Memory B cell (primary cell): ENCODE measurements around the gene NOLC1.

Experiments
- ATAC-seq: fragments of 150-1000 bp; cut with Tn5 transposase; 2 replicates; pipeline ENCODE4 v1.10.0; 2021; ENCODE audit warnings: low read depth, mild to moderate bottlenecking, moderate library complexity
- DNase-seq, 2 donors: peaks; one replicate each; pipeline ENCODE4 v3.0.0; 2022; ENCODE audit warnings: low spot score in 2 of 2
- H3K27ac Mint-ChIP-seq: one replicate; pipeline ENCODE4 v1.8.0; 2022; ENCODE audit warnings: mild to moderate bottlenecking, moderate library complexity, mixed read lengths
- H3K27me3 Mint-ChIP-seq: one replicate; pipeline ENCODE4 v1.8.0; 2022; ENCODE audit warnings: mixed read lengths
- H3K36me3 Mint-ChIP-seq: one replicate; pipeline ENCODE4 v1.8.0; 2022; ENCODE audit warnings: mild to moderate bottlenecking, mixed read lengths
- H3K4me1 Mint-ChIP-seq: one replicate; pipeline ENCODE4 v1.8.0; 2022; ENCODE audit warnings: mixed read lengths
- H3K4me3 Mint-ChIP-seq: one replicate; pipeline ENCODE4 v1.8.0; 2022; ENCODE audit warnings: mild to moderate bottlenecking, moderate library complexity, mixed read lengths
- H3K9me3 Mint-ChIP-seq: one replicate; pipeline ENCODE4 v1.8.0; 2022; ENCODE audit warnings: mixed read lengths

Gene NOLC1

DNA sequence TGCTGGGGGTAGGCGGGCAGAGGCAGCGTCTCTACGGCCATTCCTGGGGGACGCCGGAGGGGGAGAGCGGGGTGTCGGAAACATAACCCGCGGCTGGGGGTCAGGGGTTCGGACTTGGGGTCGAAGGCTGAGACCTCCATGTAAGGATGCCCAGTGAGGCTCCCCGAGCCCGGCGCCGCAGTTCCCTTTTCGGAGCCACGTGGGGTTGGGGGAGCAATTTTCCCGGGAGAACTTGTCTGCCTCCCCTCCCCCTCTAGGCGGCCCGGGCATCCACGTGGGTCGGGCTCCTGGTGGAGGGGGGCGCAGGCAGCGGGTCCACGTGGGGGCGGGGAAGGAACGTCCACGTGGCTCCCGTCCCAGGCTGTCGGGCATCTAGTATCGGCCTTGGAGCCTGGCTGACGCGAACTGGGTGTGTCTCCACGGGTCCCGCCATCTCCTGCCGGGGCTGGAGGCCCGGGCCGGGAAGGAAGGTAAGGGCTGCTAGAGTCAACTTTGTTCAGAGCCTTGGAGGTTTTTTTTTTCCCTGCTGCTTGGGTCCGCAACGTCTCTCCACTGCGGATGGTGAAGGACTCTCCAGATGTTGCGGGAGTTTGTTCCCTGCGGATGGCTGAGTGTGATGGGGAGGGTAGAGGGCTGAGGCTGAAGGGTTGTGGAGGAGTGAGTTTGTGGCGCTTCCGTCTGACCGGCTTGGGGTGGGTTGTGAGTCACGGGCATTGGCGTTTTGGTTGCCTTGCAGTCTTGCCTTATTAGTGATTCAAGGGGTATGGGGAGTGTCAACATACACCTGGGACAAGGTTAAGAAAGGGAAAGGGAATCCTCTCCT lies 18.6 kb upstream of the NOLC1 start:
- Mint-ChIP-seq H3K9me3 (no peaks in the 10 kb centered on the region), H3K27ac (peak overlapping the region; percentile 93), H3K36me3 (no peaks in the 10 kb centered on the region), H3K27me3 (no peaks in the 10 kb centered on the region), H3K4me3 (peak overlapping the region; percentile 89), H3K4me1 (peaks cover 28% of the 10 kb centered on the region)
- no peak for ATAC-seq
- DNase-seq: no peak

DNA sequence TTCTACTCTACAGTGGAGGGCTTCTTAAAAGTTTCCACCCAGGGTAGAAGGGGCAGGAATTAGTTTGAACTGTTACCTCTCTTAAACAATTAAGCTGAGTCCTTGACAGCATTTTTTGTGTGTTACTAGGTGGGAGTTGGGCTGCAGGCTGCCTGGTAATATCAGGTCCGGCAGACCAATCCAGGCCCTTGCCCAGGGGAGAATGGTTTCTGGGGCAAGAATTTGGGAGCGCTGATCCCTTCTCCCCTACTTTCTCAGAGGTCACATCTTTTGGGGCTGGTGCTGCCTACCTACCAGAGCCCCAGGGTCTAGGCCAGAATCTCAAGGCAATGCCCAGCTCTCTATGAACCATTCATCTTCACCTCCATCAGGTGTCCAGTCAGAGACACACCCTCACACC lies 17.8 kb upstream of the NOLC1 start:
- no peak for DNase-seq
- Mint-ChIP-seq H3K27me3 (no peaks in the 10 kb centered on the region), H3K27ac (peak overlapping the region; percentile 93), H3K36me3 (peaks cover 7% of the 10 kb centered on the region), H3K4me3 (peak overlapping the region; percentile 89), H3K4me1 (peaks cover 28% of the 10 kb centered on the region), H3K9me3 (no peaks in the 10 kb centered on the region)
- ATAC-seq: no peak

DNA sequence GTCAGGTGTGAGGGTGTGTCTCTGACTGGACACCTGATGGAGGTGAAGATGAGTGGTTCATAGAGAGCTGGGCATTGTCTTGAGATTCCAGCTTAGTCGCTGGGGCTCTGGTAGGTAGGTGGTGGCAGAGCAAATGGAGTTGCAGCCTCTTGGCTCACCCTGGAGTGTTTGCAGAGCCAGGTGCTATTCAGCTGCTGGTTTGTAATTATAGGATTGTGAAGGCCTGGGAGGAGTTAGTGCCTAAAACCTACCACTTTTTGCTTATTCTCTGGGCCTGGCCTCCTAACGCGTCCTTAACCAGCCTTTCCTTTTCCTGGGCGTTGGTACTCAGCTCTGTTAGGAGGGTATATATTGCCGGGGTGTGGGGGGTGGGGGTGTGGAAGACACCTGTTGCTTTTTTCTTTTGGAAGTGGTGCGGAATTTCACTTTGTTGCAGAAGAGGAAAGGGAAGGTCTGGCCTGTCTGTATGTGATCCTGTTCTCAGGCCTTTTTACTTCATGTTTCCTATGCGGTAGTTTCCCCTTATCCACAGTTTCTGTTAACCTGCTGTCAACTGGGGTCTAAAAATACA lies 16.1 kb upstream of the NOLC1 start:
- no peak overlapping the region for H3K4me3 Mint-ChIP-seq
- H3K4me1 Mint-ChIP-seq: peaks cover 30% of the 10 kb centered on the region
- no peak overlapping the region for H3K27ac Mint-ChIP-seq
- ATAC-seq: no peak
- no peaks in the 10 kb centered on the region for H3K27me3 Mint-ChIP-seq
- H3K36me3 Mint-ChIP-seq: peaks cover 17% of the 10 kb centered on the region
- no peaks in the 10 kb centered on the region for H3K9me3 Mint-ChIP-seq
- DNase-seq: no peak

DNA sequence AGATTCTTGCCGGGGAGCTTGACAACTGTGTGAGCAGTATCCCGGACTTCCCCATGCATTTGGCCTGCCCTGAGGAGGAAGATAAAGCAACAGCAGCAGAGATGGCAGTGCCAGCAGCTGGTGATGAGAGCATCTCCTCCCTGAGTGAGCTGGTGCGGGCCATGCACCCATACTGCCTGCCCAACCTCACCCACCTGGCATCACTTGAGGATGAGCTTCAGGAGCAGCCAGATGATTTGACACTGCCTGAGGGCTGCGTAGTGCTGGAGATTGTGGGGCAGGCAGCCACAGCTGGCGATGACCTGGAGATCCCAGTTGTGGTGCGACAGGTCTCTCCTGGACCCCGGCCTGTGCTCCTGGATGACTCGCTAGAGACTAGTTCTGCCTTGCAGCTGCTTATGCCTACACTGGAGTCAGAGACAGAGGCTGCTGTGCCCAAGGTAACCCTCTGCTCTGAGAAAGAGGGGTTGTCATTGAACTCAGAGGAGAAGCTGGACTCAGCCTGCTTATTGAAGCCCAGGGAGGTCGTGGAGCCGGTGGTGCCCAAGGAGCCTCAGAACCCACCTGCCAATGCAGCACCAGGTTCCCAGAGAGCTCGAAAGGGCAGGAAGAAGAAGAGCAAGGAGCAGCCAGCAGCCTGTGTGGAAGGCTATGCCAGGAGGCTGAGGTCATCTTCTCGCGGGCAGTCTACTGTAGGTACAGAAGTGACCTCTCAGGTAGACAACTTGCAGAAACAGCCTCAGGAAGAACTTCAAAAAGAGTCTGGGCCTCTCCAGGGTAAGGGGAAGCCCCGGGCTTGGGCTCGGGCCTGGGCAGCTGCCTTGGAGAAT lies 12.7 kb upstream of the NOLC1 start:
- H3K4me3 Mint-ChIP-seq: no peak overlapping the region
- H3K36me3 Mint-ChIP-seq: peaks cover 37% of the 10 kb centered on the region
- no peaks in the 10 kb centered on the region for H3K27me3 Mint-ChIP-seq
- DNase-seq (no peak), ATAC-seq (no peak)
- no peak overlapping the region for H3K27ac Mint-ChIP-seq
- H3K4me1 Mint-ChIP-seq: peaks cover 21% of the 10 kb centered on the region
- no peaks in the 10 kb centered on the region for H3K9me3 Mint-ChIP-seq

DNA sequence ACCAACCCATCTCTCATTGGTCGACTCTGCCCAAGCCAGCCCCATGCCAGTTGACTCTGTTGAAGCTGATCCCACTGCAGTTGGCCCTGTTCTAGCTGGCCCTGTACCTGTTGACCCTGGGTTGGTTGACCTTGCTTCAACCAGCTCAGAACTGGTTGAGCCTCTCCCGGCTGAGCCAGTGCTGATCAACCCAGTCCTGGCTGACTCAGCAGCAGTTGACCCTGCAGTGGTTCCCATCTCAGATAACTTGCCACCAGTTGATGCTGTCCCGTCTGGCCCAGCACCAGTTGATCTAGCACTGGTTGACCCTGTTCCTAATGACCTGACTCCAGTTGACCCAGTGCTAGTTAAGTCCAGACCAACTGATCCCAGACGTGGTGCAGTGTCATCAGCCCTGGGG lies 12.0 kb upstream of the NOLC1 start:
- DNase-seq (no peak), ATAC-seq (no peak)
- Mint-ChIP-seq H3K27me3 (no peaks in the 10 kb centered on the region), H3K27ac (no peak overlapping the region), H3K36me3 (peaks cover 37% of the 10 kb centered on the region), H3K4me1 (peaks cover 16% of the 10 kb centered on the region), H3K9me3 (no peaks in the 10 kb centered on the region), H3K4me3 (no peak overlapping the region)

DNA sequence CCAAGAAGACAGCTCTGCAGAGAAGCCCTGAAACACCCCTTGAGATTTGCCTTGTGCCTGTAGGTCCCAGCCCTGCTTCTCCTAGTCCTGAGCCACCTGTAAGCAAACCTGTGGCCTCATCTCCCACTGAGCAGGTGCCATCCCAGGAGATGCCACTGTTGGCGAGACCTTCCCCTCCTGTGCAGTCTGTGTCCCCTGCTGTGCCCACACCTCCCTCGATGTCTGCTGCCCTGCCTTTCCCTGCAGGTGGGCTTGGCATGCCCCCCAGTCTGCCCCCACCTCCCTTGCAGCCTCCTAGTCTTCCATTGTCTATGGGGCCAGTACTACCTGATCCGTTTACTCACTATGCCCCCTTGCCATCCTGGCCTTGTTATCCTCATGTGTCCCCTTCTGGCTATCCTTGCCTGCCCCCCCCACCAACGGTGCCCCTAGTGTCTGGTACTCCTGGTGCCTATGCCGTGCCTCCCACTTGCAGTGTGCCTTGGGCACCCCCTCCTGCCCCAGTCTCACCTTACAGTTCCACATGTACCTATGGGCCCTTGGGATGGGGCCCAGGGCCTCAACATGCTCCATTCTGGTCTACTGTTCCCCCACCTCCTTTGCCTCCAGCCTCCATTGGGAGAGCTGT lies 11.2 kb upstream of the NOLC1 start:
- no peak overlapping the region for H3K4me3 Mint-ChIP-seq
- peaks cover 37% of the 10 kb centered on the region for H3K36me3 Mint-ChIP-seq
- H3K4me1 Mint-ChIP-seq: peaks cover 11% of the 10 kb centered on the region
- no peaks in the 10 kb centered on the region for H3K9me3 Mint-ChIP-seq
- no peaks in the 10 kb centered on the region for H3K27me3 Mint-ChIP-seq
- no peak for ATAC-seq
- no peak for DNase-seq
- no peak overlapping the region for H3K27ac Mint-ChIP-seq

DNA sequence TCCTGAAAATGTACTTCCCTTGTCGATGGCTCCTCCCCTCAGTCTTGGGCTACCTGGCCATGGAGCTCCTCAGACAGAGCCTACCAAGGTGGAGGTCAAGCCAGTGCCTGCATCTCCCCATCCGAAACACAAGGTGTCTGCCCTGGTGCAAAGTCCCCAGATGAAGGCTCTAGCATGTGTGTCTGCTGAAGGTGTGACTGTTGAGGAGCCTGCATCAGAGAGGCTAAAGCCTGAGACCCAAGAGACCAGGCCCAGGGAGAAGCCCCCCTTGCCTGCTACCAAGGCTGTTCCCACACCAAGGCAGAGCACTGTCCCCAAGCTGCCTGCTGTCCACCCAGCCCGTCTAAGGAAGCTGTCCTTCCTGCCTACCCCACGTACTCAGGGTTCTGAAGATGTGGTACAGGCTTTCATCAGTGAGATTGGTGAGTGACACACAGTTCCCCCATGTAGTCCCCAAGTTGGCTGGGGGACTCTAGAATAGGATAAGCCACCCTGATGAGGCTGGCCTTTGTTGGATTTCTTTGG lies 10.5 kb upstream of the NOLC1 start:
- H3K4me3 Mint-ChIP-seq: no peak overlapping the region
- H3K36me3 Mint-ChIP-seq: peaks cover 39% of the 10 kb centered on the region
- peaks cover 10% of the 10 kb centered on the region for H3K4me1 Mint-ChIP-seq
- no peaks in the 10 kb centered on the region for H3K27me3 Mint-ChIP-seq
- no peak for ATAC-seq
- no peaks in the 10 kb centered on the region for H3K9me3 Mint-ChIP-seq
- no peak overlapping the region for H3K27ac Mint-ChIP-seq
- no peak for DNase-seq

DNA sequence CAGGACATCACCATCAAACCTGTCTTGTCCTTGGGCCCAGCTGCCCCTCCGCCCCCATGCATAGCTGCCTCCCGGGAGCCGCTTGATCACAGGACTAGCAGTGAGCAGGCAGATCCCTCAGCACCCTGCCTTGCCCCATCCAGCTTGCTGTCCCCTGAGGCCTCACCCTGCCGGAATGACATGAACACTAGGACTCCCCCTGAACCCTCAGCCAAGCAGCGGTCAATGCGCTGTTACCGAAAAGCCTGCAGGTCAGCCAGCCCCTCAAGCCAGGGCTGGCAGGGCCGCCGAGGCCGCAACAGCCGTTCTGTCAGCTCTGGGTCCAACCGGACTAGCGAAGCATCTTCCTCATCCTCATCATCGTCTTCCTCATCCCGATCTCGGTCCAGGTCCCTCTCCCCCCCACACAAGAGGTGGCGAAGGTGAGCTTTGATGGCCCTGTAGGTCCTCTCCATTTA lies 5.2 kb upstream of the NOLC1 start:
- Mint-ChIP-seq H3K27ac (no peak overlapping the region), H3K4me3 (no peak overlapping the region), H3K36me3 (peaks cover 28% of the 10 kb centered on the region), H3K9me3 (no peaks in the 10 kb centered on the region), H3K27me3 (no peaks in the 10 kb centered on the region), H3K4me1 (peaks cover 10% of the 10 kb centered on the region)
- ATAC-seq (no peak), DNase-seq (no peak)

DNA sequence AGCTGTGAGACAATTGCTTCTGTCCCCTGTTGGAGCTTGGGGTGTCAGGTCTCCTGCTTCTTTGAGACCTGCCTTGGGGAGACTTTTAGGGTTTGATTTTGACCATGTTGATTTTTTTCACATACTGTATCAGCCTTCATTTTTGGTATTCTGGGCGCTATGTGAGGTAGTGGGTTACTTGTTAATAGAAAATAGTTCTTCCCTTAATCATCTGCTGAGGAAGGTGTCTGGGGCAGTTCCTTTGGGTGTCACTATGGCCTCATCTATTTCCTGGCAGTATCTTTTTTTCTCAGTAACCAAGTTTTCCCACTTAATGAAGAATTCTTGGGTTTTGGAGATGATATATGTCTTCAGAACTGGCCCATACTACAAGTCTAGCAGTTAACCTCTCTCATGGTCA lies 4.6 kb upstream of the NOLC1 start:
- no peak for ATAC-seq
- Mint-ChIP-seq H3K4me3 (no peak overlapping the region), H3K36me3 (peaks cover 27% of the 10 kb centered on the region), H3K4me1 (peaks cover 10% of the 10 kb centered on the region), H3K27ac (peak overlapping the region; percentile 3), H3K9me3 (no peaks in the 10 kb centered on the region), H3K27me3 (no peaks in the 10 kb centered on the region)
- no peak for DNase-seq

DNA sequence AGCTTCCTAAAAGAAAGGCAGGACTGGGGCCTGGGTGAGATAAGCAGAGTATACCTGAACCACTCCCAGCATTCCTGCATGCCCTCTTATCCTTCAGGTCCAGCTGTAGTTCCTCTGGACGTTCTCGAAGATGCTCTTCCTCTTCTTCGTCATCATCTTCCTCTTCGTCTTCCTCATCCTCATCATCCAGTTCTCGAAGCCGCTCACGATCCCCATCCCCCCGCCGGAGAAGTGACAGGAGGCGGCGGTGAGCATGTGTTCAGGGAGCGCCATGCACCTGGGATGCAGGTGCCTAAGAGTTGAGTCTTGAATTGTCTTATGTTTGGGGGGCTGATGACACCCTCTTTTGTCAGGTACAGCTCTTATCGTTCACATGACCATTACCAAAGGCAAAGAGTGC lies 3.9 kb upstream of the NOLC1 start:
- H3K9me3 Mint-ChIP-seq: no peaks in the 10 kb centered on the region
- H3K27ac Mint-ChIP-seq: peak overlapping the region; percentile 3
- H3K4me1 Mint-ChIP-seq: peaks cover 17% of the 10 kb centered on the region
- DNase-seq (no peak), ATAC-seq (no peak)
- peaks cover 23% of the 10 kb centered on the region for H3K36me3 Mint-ChIP-seq
- H3K27me3 Mint-ChIP-seq: no peaks in the 10 kb centered on the region
- H3K4me3 Mint-ChIP-seq: no peak overlapping the region

DNA sequence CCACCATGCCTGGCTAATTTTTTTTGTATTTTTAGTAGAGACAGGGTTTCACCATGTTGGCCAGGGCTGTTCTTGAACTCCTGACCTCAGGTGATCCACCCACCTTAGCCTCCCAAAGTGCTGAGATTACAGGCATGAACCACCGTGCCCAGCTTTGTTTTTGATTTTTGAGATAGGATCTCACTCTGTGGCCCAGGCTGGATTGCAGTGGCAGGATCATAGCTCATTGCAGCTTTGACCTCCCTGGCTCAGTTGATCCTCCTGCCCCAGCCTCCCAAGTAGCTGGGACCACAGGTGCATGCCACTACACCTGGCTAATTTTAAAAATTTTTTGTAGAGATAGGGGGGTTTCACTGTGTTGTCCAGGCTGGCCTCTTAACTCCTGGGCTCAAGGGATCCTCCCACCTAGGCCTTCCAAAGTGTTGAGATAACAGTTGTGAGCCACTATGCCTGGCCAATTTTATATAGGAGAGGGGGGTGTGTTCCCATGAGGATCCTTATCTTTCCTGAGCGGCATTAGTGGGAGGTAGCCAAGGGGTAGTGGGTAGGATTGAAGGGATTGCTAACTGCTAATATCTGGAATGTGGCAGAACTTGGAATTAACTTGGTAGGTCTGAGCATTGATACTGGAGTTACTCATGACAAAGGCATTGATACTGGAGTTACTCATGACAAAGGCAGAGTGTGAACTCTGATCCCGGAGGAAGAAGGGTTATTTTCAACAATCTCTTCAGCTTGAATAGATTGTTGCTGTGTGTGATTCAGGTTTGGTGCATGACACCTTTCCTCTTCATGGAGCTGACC lies 1.0 kb upstream of the NOLC1 start:
- peaks cover 20% of the 10 kb centered on the region for H3K4me1 Mint-ChIP-seq
- H3K4me3 Mint-ChIP-seq: peak overlapping the region; percentile 94
- peak overlapping the region; percentile 98 for H3K27ac Mint-ChIP-seq
- ATAC-seq: no peak
- no peaks in the 10 kb centered on the region for H3K27me3 Mint-ChIP-seq
- no peaks in the 10 kb centered on the region for H3K9me3 Mint-ChIP-seq
- H3K36me3 Mint-ChIP-seq: peaks cover 19% of the 10 kb centered on the region
- no peak for DNase-seq

DNA sequence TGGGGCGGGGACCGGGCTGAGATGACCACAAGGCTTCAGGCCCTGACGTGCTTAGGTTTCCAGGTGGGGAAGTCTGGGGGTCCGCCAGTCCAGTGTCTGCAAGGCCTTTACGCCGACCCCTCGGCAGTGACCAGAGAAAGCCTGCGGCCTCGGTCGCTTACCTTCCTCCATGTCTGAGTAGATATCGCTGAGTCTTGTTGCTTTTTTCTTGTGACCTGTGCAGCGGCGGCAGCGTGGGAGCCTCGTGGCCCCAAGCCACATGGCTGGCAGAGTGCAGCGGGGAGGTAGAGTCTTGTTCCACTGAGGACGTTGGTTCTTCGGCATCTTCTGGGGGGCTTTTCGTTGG lies 329 bp downstream of the NOLC1 start:
- H3K4me3 Mint-ChIP-seq: peak overlapping the region; percentile 94
- peak overlapping the region; percentile 98 for H3K27ac Mint-ChIP-seq
- H3K9me3 Mint-ChIP-seq: no peaks in the 10 kb centered on the region
- H3K36me3 Mint-ChIP-seq: peaks cover 23% of the 10 kb centered on the region
- no peaks in the 10 kb centered on the region for H3K27me3 Mint-ChIP-seq
- peaks cover 24% of the 10 kb centered on the region for H3K4me1 Mint-ChIP-seq
- no peak for ATAC-seq
- no peak for DNase-seq

DNA sequence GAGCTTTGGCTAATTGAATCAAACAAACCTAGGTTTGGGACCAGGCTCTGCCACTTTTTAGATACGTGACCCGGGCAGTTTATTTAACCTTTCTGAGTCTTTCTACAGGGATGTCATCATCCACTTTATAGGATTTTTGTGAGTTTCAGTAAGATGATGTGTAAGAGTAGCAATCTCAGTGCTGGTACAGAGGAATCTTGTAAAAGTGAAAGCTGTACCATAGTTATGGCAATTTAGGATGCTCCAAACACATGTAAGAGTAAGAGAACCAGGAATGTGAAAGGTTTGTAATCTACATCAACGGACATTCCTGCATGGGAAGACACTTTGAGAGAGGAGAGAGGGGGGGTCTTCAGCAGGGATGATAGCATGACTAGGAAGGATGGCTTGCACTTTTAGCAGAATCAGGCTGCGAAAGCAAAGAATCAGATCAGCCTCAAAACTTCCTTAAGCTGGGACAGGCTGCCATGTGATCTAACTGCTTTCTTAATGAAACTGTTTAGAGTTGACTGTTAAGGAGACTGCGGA lies 968 bp downstream of the NOLC1 start:
- H3K9me3 Mint-ChIP-seq: no peaks in the 10 kb centered on the region
- peaks cover 22% of the 10 kb centered on the region for H3K36me3 Mint-ChIP-seq
- H3K27ac Mint-ChIP-seq: peak overlapping the region; percentile 98
- H3K4me1 Mint-ChIP-seq: peaks cover 25% of the 10 kb centered on the region
- H3K4me3 Mint-ChIP-seq: peak overlapping the region; percentile 94
- no peaks in the 10 kb centered on the region for H3K27me3 Mint-ChIP-seq
- ATAC-seq (no peak), DNase-seq (no peak)
